ENCODE results near the gene USP48.

Gene USP48

DNA sequence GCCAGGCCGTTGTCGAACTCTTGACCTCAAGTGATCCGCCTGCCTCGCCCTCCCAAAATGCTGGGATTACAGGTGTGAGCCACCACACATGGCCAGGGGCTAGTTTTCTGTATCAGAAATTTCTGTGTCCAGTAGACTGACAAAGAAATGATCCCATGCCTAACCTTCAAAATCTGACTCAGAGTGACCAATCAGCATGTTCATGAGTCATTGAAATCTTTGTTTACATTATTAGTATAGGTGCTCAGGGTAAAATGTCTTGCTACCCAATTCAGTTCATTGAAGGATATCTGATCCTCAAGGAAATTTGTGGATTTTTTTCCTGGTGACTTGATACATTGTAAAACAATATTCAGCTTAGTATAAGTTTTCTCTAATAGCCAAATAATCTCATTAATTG lies 18.2 kb upstream of the USP48 start:
- Histone ChIP-seq H3K36me3 (ENCODE audit: control insufficient read depth in 2 of 2, insufficient read depth in 1 of 2, low read length in 2 of 2) (no peaks in the 10 kb centered on the region), H3K4me3 (ENCODE audit: low read depth, low read length) (no peak overlapping the region), H3K9me3 (ENCODE audit: control insufficient read depth, insufficient read depth, low read depth, low read length) (no peaks in the 10 kb centered on the region), H3K27ac (ENCODE audit: extremely low read depth, low read depth, low read length) (no peak overlapping the region), H3K4me1 (ENCODE audit: control insufficient read depth, insufficient read depth, low read length) (no peaks in the 10 kb centered on the region)
- TF ChIP-seq ZNF701 (tag by site-specific recombination; IDR thresholded peaks at IDR 0.05) (no peak), ZNF76 (tag by site-specific recombination; IDR thresholded peaks at IDR 0.05; ENCODE audit: borderline replicate concordance, low read depth) (no peak), ZNF324 (tag by site-specific recombination; IDR thresholded peaks at IDR 0.05) (no peak), ZNF529 (tag by site-specific recombination; IDR thresholded peaks at IDR 0.05; ENCODE audit: insufficient replicate concordance) (no peak), ZNF560 (tag by site-specific recombination; IDR thresholded peaks at IDR 0.05; ENCODE audit: borderline replicate concordance) (no peak), SCRT1 (tag by site-specific recombination; IDR thresholded peaks at IDR 0.05; ENCODE audit: borderline replicate concordance) (no peak), KLF7 (tag by site-specific recombination; IDR thresholded peaks at IDR 0.05; ENCODE audit: borderline replicate concordance) (no peak), ZBTB48 (tag by site-specific recombination; IDR thresholded peaks at IDR 0.05) (no peak), ZNF10 (tag by site-specific recombination; IDR thresholded peaks at IDR 0.05) (no peak), ZNF211 (tag by site-specific recombination; IDR thresholded peaks at IDR 0.05; ENCODE audit: low read depth) (no peak), ZNF830 (tag by site-specific recombination; IDR thresholded peaks at IDR 0.05; ENCODE audit: low read depth) (no peak), ZNF654 (tag by site-specific recombination; IDR thresholded peaks at IDR 0.05; ENCODE audit: low read depth) (no peak), ZNF174 (tag by site-specific recombination; IDR thresholded peaks at IDR 0.05) (no peak), ZSCAN23 (tag by site-specific recombination; IDR thresholded peaks at IDR 0.05) (no peak)
- TF ChIP-seq, protein P1, sequence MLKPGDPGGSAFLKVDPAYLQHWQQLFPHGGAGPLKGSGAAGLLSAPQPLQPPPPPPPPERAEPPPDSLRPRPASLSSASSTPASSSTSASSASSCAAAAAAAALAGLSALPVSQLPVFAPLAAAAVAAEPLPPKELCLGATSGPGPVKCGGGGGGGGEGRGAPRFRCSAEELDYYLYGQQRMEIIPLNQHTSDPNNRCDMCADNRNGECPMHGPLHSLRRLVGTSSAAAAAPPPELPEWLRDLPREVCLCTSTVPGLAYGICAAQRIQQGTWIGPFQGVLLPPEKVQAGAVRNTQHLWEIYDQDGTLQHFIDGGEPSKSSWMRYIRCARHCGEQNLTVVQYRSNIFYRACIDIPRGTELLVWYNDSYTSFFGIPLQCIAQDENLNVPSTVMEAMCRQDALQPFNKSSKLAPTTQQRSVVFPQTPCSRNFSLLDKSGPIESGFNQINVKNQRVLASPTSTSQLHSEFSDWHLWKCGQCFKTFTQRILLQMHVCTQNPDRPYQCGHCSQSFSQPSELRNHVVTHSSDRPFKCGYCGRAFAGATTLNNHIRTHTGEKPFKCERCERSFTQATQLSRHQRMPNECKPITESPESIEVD (tag by site-specific recombination; IDR thresholded peaks at IDR 0.05), result no peak
- TF ChIP-seq, protein P2, sequence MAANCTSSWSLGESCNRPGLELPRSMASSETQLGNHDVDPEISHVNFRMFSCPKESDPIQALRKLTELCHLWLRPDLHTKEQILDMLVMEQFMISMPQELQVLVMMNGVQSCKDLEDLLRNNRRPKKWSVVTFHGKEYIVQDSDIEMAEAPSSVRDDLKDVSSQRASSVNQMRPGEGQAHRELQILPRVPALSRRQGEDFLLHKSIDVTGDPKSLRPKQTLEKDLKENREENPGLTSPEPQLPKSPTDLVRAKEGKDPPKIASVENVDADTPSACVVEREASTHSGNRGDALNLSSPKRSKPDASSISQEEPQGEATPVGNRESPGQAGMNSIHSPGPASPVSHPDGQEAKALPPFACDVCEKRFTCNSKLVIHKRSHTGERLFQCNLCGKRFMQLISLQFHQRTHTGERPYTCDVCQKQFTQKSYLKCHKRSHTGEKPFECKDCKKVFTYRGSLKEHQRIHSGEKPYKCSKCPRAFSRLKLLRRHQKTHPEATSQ (tag by site-specific recombination; IDR thresholded peaks at IDR 0.05), result no peak
- TF ChIP-seq, protein P3, sequence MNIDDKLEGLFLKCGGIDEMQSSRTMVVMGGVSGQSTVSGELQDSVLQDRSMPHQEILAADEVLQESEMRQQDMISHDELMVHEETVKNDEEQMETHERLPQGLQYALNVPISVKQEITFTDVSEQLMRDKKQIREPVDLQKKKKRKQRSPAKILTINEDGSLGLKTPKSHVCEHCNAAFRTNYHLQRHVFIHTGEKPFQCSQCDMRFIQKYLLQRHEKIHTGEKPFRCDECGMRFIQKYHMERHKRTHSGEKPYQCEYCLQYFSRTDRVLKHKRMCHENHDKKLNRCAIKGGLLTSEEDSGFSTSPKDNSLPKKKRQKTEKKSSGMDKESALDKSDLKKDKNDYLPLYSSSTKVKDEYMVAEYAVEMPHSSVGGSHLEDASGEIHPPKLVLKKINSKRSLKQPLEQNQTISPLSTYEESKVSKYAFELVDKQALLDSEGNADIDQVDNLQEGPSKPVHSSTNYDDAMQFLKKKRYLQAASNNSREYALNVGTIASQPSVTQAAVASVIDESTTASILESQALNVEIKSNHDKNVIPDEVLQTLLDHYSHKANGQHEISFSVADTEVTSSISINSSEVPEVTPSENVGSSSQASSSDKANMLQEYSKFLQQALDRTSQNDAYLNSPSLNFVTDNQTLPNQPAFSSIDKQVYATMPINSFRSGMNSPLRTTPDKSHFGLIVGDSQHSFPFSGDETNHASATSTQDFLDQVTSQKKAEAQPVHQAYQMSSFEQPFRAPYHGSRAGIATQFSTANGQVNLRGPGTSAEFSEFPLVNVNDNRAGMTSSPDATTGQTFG (tag by site-specific recombination; IDR thresholded peaks at IDR 0.05; ENCODE audit: borderline replicate concordance), result no peak
- TF ChIP-seq, protein P4, sequence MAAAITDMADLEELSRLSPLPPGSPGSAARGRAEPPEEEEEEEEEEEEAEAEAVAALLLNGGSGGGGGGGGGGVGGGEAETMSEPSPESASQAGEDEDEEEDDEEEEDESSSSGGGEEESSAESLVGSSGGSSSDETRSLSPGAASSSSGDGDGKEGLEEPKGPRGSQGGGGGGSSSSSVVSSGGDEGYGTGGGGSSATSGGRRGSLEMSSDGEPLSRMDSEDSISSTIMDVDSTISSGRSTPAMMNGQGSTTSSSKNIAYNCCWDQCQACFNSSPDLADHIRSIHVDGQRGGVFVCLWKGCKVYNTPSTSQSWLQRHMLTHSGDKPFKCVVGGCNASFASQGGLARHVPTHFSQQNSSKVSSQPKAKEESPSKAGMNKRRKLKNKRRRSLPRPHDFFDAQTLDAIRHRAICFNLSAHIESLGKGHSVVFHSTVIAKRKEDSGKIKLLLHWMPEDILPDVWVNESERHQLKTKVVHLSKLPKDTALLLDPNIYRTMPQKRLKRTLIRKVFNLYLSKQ (tag by site-specific recombination; IDR thresholded peaks at IDR 0.05; ENCODE audit: borderline replicate concordance), result no peak
- TF ChIP-seq, protein P5, sequence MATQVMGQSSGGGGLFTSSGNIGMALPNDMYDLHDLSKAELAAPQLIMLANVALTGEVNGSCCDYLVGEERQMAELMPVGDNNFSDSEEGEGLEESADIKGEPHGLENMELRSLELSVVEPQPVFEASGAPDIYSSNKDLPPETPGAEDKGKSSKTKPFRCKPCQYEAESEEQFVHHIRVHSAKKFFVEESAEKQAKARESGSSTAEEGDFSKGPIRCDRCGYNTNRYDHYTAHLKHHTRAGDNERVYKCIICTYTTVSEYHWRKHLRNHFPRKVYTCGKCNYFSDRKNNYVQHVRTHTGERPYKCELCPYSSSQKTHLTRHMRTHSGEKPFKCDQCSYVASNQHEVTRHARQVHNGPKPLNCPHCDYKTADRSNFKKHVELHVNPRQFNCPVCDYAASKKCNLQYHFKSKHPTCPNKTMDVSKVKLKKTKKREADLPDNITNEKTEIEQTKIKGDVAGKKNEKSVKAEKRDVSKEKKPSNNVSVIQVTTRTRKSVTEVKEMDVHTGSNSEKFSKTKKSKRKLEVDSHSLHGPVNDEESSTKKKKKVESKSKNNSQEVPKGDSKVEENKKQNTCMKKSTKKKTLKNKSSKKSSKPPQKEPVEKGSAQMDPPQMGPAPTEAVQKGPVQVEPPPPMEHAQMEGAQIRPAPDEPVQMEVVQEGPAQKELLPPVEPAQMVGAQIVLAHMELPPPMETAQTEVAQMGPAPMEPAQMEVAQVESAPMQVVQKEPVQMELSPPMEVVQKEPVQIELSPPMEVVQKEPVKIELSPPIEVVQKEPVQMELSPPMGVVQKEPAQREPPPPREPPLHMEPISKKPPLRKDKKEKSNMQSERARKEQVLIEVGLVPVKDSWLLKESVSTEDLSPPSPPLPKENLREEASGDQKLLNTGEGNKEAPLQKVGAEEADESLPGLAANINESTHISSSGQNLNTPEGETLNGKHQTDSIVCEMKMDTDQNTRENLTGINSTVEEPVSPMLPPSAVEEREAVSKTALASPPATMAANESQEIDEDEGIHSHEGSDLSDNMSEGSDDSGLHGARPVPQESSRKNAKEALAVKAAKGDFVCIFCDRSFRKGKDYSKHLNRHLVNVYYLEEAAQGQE (tag by site-specific recombination; IDR thresholded peaks at IDR 0.05), result no peak
- ChIA-PET CTCF (no interaction called here), POLR2A (no interaction called here)
